H1 (cell line): ENCODE results near the gene CDCA3. TPM values are rescaled to one million over a fixed set of nuclear protein-coding genes. Genes with fewer than 3 reads are reported as not detected.
A peak's percentile ranks its signal among the peaks of the same experiment; 100 is the strongest.

Source experiments
- CTCF ChIA-PET: fragments of 300-600 bp; sonication (Branson Sonifier 250); formaldehyde crosslinking; loops from one replicate; lab custom pipeline; 2021; ENCODE audit not compliant: partially characterized antibody; lab: Charles Lee
- POLR2A ChIA-PET: fragments of 300-600 bp; sonication (Branson Sonifier 250); formaldehyde crosslinking; loops from one replicate; lab custom pipeline; 2021; ENCODE audit warnings: inconsistent platforms; ENCODE audit not compliant: partially characterized antibody; lab: Charles Lee
- DNase-seq, 2 experiments: peaks; one replicate each; pipeline versions ENCODE4 v3.0.0 to v3.0.0-alpha.2; 2010 to 2022; ENCODE audit warnings: low spot score in 2 of 2, low read depth in 1 of 2, mixed read lengths in 1 of 2
- FAIRE-seq: peaks from 2 replicates; lab custom pipeline; 2011; peaks lifted over from hg19 to GRCh38; lab: Jason Lieb, UNC
- H2AFZ ChIP-seq: 2 replicates; pipeline ENCODE4 v1.8.1; 2012; ENCODE audit warnings: low read length, inconsistent platforms
- H2AK5ac ChIP-seq: 2 replicates; pipeline ENCODE4 v1.6.1; 2013; ENCODE audit warnings: low read depth, low read length
- H2BK120ac ChIP-seq: replicated peaks from 2 replicates; pipeline ENCODE3; 2013; ENCODE audit warnings: low read depth, low read length, inconsistent platforms
- H2BK12ac ChIP-seq: 2 replicates; pipeline ENCODE4 v1.6.1; 2013; ENCODE audit warnings: low read depth, low read length
- H2BK15ac ChIP-seq: 2 replicates; pipeline ENCODE4 v1.6.1; 2013; ENCODE audit warnings: low read length
- H2BK20ac ChIP-seq: 2 replicates; pipeline ENCODE4 v1.6.1; 2013; ENCODE audit warnings: low read length
- H2BK5ac ChIP-seq: 2 replicates; pipeline ENCODE4 v1.6.1; 2013; ENCODE audit warnings: low read depth, low read length
- H3K14ac ChIP-seq: 2 replicates; pipeline ENCODE4 v1.6.1; 2013; ENCODE audit warnings: inconsistent platforms; ENCODE audit not compliant: insufficient read length
- H3K18ac ChIP-seq: 2 replicates; pipeline ENCODE4 v1.6.1; 2013; ENCODE audit warnings: low read length; ENCODE audit errors: extremely low read depth
- H3K23ac ChIP-seq: 2 replicates; pipeline ENCODE4 v1.6.1; 2013; ENCODE audit warnings: inconsistent platforms; ENCODE audit not compliant: insufficient read length
- H3K23me2 ChIP-seq: 2 replicates; pipeline ENCODE4 v1.6.1; 2013; ENCODE audit warnings: low read depth, low read length
- H3K27ac ChIP-seq: 2 replicates; pipeline ENCODE4 v1.6.1; 2011; ENCODE audit warnings: low read depth, low read length, inconsistent platforms
- H3K27me3 ChIP-seq, 4 experiments: replicated peaks in 1 of 4; 1 replicate in 1 of 4; 2 replicates in 3 of 4; pipeline versions ENCODE4 v1.6.1 to v1.8.1; 2011 to 2013; ENCODE audit warnings: low read length in 3 of 4, mild to moderate bottlenecking in 3 of 4, inconsistent platforms in 2 of 4, mixed read lengths in 2 of 4, moderate library complexity in 1 of 4; ENCODE audit not compliant: control insufficient read depth in 3 of 4, insufficient read depth in 3 of 4; ENCODE audit errors: extremely low read depth in 1 of 4
- H3K36me3 ChIP-seq, 4 experiments: 2 replicates each; pipeline versions ENCODE4 v1.6.1 to v1.8.1; 2011 to 2013; ENCODE audit warnings: mild to moderate bottlenecking in 4 of 4, low read length in 3 of 4, moderate library complexity in 2 of 4, control low read depth in 1 of 4, inconsistent platforms in 1 of 4; ENCODE audit not compliant: insufficient read depth in 4 of 4, control insufficient read depth in 2 of 4
- H3K4ac ChIP-seq: replicated peaks from 2 replicates; pipeline ENCODE3; 2013; ENCODE audit warnings: low read length, low read depth, mixed read lengths, inconsistent platforms; ENCODE audit not compliant: insufficient read length
- H3K4me1 ChIP-seq, 4 experiments: replicated peaks in 1 of 4; 1 replicate in 1 of 4; 2 replicates in 3 of 4; pipeline versions ENCODE4 v1.6.1 to v1.8.1; 2011 to 2013; ENCODE audit warnings: low read length in 3 of 4, inconsistent platforms in 2 of 4, mixed read lengths in 1 of 4; ENCODE audit not compliant: insufficient read depth in 4 of 4, control insufficient read depth in 3 of 4
- H3K4me2 ChIP-seq, 2 experiments: 2 replicates each; pipeline versions ENCODE4 v1.6.1 to v1.8.1; 2011 to 2013; ENCODE audit warnings: low read depth in 2 of 2, low read length in 2 of 2, control low read depth in 1 of 2, inconsistent platforms in 1 of 2, mild to moderate bottlenecking in 1 of 2; ENCODE audit not compliant: insufficient read depth in 1 of 2
- H3K4me3 ChIP-seq, 4 experiments: fragments of 200-600, 300-600 bp in 1 of 4; sonication (generic), shearing (Covaris generic), sonication (Bioruptor Twin) in 1 of 4; 2 replicates each; pipeline versions ENCODE4 v1.5.1 to v1.8.1; 2011 to 2016; ENCODE audit warnings: low read length in 4 of 4, low read depth in 3 of 4, control low read depth in 2 of 4, inconsistent platforms in 2 of 4, mild to moderate bottlenecking in 2 of 4, mixed read lengths in 1 of 4, moderate library complexity in 1 of 4; ENCODE audit not compliant: insufficient read depth in 2 of 4; ENCODE audit errors: extremely low read depth in 1 of 4
- H3K56ac ChIP-seq: replicated peaks from 2 replicates; pipeline ENCODE3; 2013; ENCODE audit warnings: low read depth, mild to moderate bottlenecking, mixed read lengths, low read length, inconsistent platforms; ENCODE audit not compliant: insufficient read length
- H3K79me1 ChIP-seq: 2 replicates; pipeline ENCODE4 v1.6.1; 2013; ENCODE audit warnings: low read depth, low read length, control low read depth
- H3K79me2 ChIP-seq, 2 experiments: 2 replicates each; pipeline versions ENCODE4 v1.6.1 to v1.8.1; 2012 to 2013; ENCODE audit warnings: low read length in 2 of 2, mild to moderate bottlenecking in 2 of 2, inconsistent platforms in 1 of 2; ENCODE audit not compliant: insufficient read depth in 2 of 2, control insufficient read depth in 1 of 2
- H3K9ac ChIP-seq, 4 experiments: replicated peaks in 1 of 4; 1 replicate in 1 of 4; 2 replicates in 3 of 4; pipeline versions ENCODE4 v1.6.1 to v1.8.1; 2011 to 2013; ENCODE audit warnings: low read depth in 3 of 4, low read length in 3 of 4, control low read depth in 2 of 4, mild to moderate bottlenecking in 2 of 4, moderate library complexity in 2 of 4, inconsistent platforms in 1 of 4; ENCODE audit errors: extremely low read depth in 1 of 4
- H3K9me3 ChIP-seq, 2 experiments: 2 replicates each; pipeline versions ENCODE4 v1.6.1 to v1.8.1; 2012 to 2013; ENCODE audit warnings: mild to moderate bottlenecking in 2 of 2, moderate library complexity in 2 of 2, control low read depth in 1 of 2, inconsistent platforms in 1 of 2, low read depth in 1 of 2, low read length in 1 of 2, mixed read lengths in 1 of 2; ENCODE audit not compliant: insufficient read depth in 2 of 2
- H4K20me1 ChIP-seq, 2 experiments: replicated peaks in 1 of 2; 2 replicates each; pipeline versions ENCODE3 to v1.8.1; 2011 to 2013; ENCODE audit warnings: inconsistent platforms in 2 of 2, low read length in 2 of 2, mild to moderate bottlenecking in 1 of 2; ENCODE audit not compliant: insufficient read depth in 2 of 2, control insufficient read depth in 1 of 2
- H4K5ac ChIP-seq: 2 replicates; pipeline ENCODE4 v1.6.1; 2013; ENCODE audit warnings: low read length, low read depth, mixed read lengths, inconsistent platforms; ENCODE audit not compliant: insufficient read length
- H4K8ac ChIP-seq: 2 replicates; pipeline ENCODE4 v1.8.0; 2013; ENCODE audit warnings: mild to moderate bottlenecking, moderate library complexity, low read length, inconsistent platforms; ENCODE audit not compliant: insufficient read depth; ENCODE audit errors: extremely low read depth
- H4K91ac ChIP-seq: replicated peaks from 2 replicates; pipeline ENCODE3; 2013; ENCODE audit warnings: low read length, mixed read lengths, inconsistent platforms; ENCODE audit not compliant: insufficient read length
- CHD1 ChIP-seq: IDR thresholded peaks from 2 replicates; pipeline ENCODE4 v1.6.1; 2012; ENCODE audit warnings: low read depth, low read length, improper control_type of control experiment
- JUND ChIP-seq: IDR thresholded peaks from 2 replicates; pipeline ENCODE4 v1.6.1; 2011; ENCODE audit warnings: mild to moderate bottlenecking, improper control_type of control experiment, low read length
- KDM1A ChIP-seq: fragments of 200-600, 300-600 bp; sonication (generic); IDR thresholded peaks from 2 replicates; pipeline ENCODE4 v1.7.1; 2016; ENCODE audit warnings: mild to moderate bottlenecking, low read length, borderline replicate concordance
- MAFK ChIP-seq: IDR thresholded peaks from 2 replicates; pipeline ENCODE4 v1.6.1; 2012; ENCODE audit warnings: low read depth, mild to moderate bottlenecking, improper control_type of control experiment, low read length
- POLR2AphosphoS5 ChIP-seq: IDR thresholded peaks from 2 replicates; pipeline ENCODE4 v1.6.1; 2011; ENCODE audit warnings: low read depth, low read length
- RBBP5 ChIP-seq: IDR thresholded peaks from 2 replicates; pipeline ENCODE4 v1.7.1; 2012; ENCODE audit warnings: low read depth, mild to moderate bottlenecking, inconsistent platforms, low read length, moderate library complexity, borderline replicate concordance
- TAF7 ChIP-seq: optimal IDR thresholded peaks from 2 replicates; pipeline ENCODE3; 2011; ENCODE audit warnings: low read depth, mild to moderate bottlenecking, inconsistent platforms, low read length, moderate library complexity, borderline replicate concordance
- TCF12 ChIP-seq: IDR thresholded peaks from 2 replicates; pipeline ENCODE4 v1.6.1; 2011; ENCODE audit warnings: low read depth, mild to moderate bottlenecking, low read length
- USF2 ChIP-seq: IDR thresholded peaks from 2 replicates; pipeline ENCODE4 v1.6.1; 2011; ENCODE audit warnings: low read length, improper control_type of control experiment
- WGBS, 2 experiments: shearing (Covaris generic) in 1 of 2; methylation state at CpG; one replicate each; pipeline versions ENCODE4 v1.1.6 to v1.1.7; 2013 to 2015; ENCODE audit warnings: low lambda C conversion rate in 2 of 2, mixed read lengths in 2 of 2, inconsistent platforms in 1 of 2, low coverage in 1 of 2, missing lambda C conversion rate in 1 of 2; ENCODE audit not compliant: insufficient replicate concordance in 2 of 2, insufficient coverage in 1 of 2, insufficient read length in 1 of 2; ENCODE audit errors: extremely low coverage in 1 of 2, missing lambda C conversion rate in 1 of 2; 5-methylcytosine and 5-hydroxymethylcytosine counted together
- polyA plus RNA-seq, 7 experiments: library from polyadenylated mRNA; depleted of rRNA in 3 of 7; stranded (reverse) in 5 of 7; unstranded in 2 of 7; fragments of >200 nt in 5 of 7; fragments of 200-250 nt in 2 of 7; gene quantifications; 1 replicate in 5 of 7; 2 replicates in 1 of 7; 4 replicates in 1 of 7; pipeline versions ENCODE4 v1.2.1 to v1.2.3, GENCODE V29; 2011 to 2013; ENCODE audit warnings: missing spikeins in 2 of 7, mixed read lengths in 2 of 7
- total RNA-seq: library from RNA; stranded (reverse); fragmentation: NEBNext Ultra II Directional; extraction: Animal tissue kit (Norgen Biotek cat#: 25700); gene quantifications from 2 replicates; pipeline ENCODE4 v1.2.1, GENCODE V29; 2021

CDCA3 gene
- total and polyA plus RNA-seq, 2 of the 8 experiments (the other 6 are each of a cell fraction or from before 2014, with no cell fraction given) = 47.7 to 71.2 TPM

DNA sequence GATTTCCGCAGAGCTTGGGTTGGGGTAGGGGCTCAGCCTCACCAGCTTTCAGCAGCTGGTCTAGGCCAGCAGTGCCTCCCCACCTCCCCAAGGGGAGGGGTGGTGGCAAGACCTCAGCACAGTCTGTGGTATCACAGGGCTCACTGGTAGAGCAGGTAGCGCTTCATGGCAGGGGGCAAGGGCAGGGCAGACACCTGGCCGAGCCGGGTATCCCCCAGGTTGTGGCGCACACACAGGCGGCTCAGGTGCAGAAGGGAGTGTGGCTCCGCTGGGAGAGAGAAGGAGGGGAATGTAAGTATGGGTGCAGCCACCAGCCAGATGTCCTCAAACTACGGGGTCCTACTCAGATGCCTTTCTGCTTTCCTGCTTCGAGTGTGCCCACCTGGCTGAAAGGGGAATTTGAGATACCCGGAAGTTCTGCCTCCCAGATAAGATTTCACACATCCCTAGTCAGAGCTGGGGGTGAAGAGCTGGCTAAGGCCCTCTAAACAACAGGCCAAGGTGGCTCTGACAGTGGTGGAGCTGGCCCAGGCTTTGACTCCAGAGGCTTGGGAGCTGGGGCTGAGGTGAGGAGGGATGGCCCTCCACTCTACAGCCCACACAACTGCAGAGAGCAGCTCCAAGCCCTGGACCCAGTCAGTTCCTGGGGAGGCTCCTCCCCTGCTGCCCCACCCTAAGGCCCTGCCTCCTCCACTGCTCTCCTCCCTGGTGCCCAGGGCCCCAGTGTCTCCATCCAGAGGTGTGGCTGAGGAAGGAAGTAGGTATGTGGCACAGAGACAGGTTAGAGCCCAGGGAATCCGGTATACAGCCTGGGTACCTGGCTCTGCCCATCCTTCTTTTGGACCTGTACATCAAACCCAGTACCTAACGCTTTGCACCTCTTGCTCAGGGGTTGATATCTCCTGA is 20.2 kb upstream of the CDCA3 start:
- no peak overlapping the region for H2BK120ac ChIP-seq
- H4K5ac ChIP-seq = no peak overlapping the region
- no peak for FAIRE-seq
- no peak overlapping the region for H4K8ac ChIP-seq
- peak overlapping the region; percentile 85 to 89 for H3K4me2 ChIP-seq
- H3K14ac ChIP-seq = no peak overlapping the region
- 0 out of 7 replicates have a peak overlapping the region, but pooled peaks of 1 of the 4 experiments have one; percentile 8 for H3K9ac ChIP-seq
- H2AK5ac ChIP-seq = no peak overlapping the region
- H3K4ac ChIP-seq = no peak overlapping the region
- no peak overlapping the region for H2BK20ac ChIP-seq
- POLR2A ChIA-PET = interaction anchor here (0.6 to 18.9 kb wide), 17 partner anchors 10 to 337 kb away, joined by 3 to 588 read pairs (median 26); partner anchors contain the start of genes ATN1, C12orf57, CDCA3 and ENO2
- no peaks in the 10 kb centered on the region for H3K9me3 ChIP-seq
- WGBS, 2 experiments = 81% methylated on average over 12 of the region's 12 CpGs; no CpG with 5 or more reads in 1 of the 2 experiments
- peaks cover 8 to 31% (median 13%) of the 10 kb centered on the region in 4 experiments for H3K36me3 ChIP-seq
- peaks cover 6 to 41% (median 19%) of the 10 kb centered on the region in 4 experiments for H3K4me1 ChIP-seq
- peaks cover 0 to 26% of the 10 kb centered on the region in 2 experiments; a peak in 2 of 4 replicates for H3K79me2 ChIP-seq
- DNase-seq = peak in 1 of 2 experiments; percentile 58
- H3K18ac ChIP-seq = no peak overlapping the region
- peak overlapping the region; percentile 42 to 95 (median 86); a peak in 6 of 8 replicates for H3K4me3 ChIP-seq
- CTCF ChIA-PET = interaction anchor here (0.6 to 10.4 kb wide), 25 partner anchors 11 to 266 kb away, joined by 3 to 216 read pairs (median 14); partner anchors contain the start of genes C12orf57, CDCA3, ENO2 and RNU7-1
- H2AFZ ChIP-seq = no peak overlapping the region
- no peak overlapping the region for H3K23ac ChIP-seq
- peaks cover 25 to 30% of the 10 kb centered on the region in 2 experiments for H4K20me1 ChIP-seq
- H2BK15ac ChIP-seq = no peak overlapping the region
- no peak overlapping the region for H3K56ac ChIP-seq
- H3K23me2 ChIP-seq = peaks cover 21% of the 10 kb centered on the region
- no peak overlapping the region for H4K91ac ChIP-seq
- H3K27ac ChIP-seq = no peak overlapping the region
- H2BK5ac ChIP-seq = peak overlapping the region; percentile 45; the same call in 1 of the 2 replicates
- H3K27me3 ChIP-seq = no peaks in the 10 kb centered on the region
- no peak overlapping the region for H2BK12ac ChIP-seq
- H3K79me1 ChIP-seq = 0 out of 2 replicates have a peak, but pooled peaks cover 4% of the 10 kb centered on the region
- TF ChIP-seq TCF12 = no peak
- TF ChIP-seq POLR2AphosphoS5 = peak; percentile 80
- no peak for TF ChIP-seq KDM1A
- no peak for TF ChIP-seq RBBP5
- no peak for TF ChIP-seq USF2
- TF ChIP-seq CHD1 = no peak
- peak; percentile 17 for TF ChIP-seq TAF7
- no peak for TF ChIP-seq MAFK
- no peak for TF ChIP-seq JUND
